NCI-H187 (cell line): ENCODE measurements around the gene ADAT2.

ENCODE experiments used
- DNase-seq, 2 experiments: peaks; one replicate each; lab custom pipeline; 2025; lab: John Stamatoyannopoulos, UW

Gene ADAT2

DNA sequence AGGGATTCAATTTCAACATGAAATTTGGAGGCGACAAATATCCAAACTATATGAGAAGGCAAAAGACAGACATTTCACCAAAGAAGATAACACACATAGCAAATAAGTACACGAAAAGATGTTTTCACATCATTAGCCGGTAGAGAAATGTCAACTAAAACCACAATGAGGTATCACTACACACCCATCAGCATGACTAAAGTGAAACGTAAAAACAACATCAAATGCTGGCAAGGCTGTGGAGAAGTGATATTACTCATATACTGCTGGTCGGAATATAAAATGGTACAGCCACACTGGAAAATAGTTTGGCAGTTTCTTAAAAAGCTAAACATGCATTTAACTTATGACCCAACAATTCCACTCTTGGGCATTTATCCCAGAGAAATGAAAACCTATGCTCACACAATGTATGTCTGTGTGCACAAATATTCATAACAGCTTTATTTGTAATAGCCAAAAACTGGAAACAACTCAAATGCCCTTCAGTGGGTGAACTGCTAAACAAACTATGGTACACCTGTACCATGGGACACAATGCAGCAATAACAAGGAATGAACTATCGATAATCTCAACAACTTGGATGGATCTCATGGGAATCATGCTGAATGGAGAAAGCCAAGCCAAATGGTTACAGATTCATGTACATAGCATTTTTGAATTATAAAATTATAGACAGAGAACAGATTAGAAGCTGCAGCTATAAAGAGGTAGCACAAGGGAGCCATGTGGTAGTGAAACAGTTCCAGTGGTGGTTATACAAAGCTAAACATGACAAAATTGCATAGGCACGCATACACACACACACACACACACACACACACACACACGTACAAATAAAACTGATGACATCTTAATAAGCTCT, 8.6 kb downstream of the ADAT2 start:
- no peak for DNase-seq

DNA sequence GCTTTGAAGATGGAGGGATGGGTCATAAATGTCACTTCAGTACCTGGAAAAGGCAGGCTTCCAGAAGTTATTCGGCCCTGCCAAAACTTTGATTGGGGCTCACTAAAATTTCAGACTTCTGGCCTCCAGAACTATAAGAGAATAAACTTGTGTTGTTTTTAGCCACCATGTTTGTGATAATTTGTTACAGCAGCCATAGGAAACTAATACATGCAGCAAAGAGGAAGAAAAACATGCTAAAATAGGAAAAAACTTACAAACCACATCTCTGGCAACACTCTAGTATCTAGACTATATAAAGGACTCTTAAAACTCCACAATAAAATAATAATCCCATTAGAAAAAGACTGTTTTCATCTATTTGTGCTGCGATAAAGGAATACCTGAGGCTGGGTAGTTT, 9.5 kb downstream of the ADAT2 start:
- DNase-seq, result no peak

DNA sequence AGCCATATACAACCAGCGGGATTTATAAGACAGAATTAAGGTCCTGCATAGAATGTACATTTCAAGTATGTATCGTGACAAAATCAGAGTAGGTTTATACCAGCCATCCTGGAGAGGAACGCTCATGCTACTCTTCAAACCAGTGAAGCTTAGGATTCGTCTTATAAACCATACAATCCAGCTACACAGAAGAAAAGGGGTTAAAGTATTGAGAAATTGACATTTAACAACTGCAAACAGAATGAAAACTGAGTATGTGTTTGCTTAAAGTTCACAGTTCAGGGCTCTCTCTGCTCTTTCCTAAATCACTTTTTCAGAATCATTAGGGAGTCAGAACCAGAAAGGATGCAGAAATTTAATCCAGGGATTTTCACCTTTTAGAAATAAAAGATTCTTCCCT, 17.9 kb downstream of the ADAT2 start:
- no peak for DNase-seq

DNA sequence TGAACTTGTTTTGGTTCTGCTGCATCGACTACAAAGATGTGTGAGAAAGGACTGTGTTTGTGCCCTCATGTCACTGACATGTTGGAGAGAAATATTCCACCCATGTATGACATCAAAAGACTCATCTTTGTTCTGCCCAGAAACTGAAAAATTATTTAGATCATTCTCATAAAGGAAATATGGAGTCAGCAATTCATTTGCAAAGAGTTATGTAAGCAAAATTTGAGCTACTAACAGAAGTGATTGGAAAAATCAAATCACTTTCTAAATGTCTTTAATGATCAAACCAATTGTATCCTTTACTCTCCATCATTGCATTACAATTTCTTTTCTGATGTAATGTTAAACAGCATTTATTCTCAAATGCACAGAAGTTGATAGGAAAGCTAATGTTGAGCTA, 19.3 kb downstream of the ADAT2 start:
- no peak for DNase-seq

DNA sequence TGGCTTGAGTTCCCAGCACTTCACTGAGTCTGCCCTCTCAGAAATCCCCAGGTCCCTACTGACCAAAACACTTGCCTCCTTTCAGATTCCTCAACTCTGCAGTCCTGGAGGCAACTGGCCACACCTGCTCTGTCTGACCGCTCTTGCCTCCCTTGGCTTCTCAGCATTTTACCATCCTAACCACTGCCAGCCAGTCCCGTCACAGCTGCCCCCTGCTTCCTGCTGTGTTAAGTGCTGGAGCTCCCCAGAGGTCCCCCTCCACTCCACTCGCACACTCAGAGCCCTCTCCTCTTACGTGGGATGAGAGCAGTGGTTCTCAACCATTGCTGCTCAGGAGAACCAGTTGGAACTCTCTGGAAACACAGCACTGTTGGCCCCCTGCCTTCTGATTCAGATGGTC, 20.5 kb downstream of the ADAT2 start:
- DNase-seq, result no peak

DNA sequence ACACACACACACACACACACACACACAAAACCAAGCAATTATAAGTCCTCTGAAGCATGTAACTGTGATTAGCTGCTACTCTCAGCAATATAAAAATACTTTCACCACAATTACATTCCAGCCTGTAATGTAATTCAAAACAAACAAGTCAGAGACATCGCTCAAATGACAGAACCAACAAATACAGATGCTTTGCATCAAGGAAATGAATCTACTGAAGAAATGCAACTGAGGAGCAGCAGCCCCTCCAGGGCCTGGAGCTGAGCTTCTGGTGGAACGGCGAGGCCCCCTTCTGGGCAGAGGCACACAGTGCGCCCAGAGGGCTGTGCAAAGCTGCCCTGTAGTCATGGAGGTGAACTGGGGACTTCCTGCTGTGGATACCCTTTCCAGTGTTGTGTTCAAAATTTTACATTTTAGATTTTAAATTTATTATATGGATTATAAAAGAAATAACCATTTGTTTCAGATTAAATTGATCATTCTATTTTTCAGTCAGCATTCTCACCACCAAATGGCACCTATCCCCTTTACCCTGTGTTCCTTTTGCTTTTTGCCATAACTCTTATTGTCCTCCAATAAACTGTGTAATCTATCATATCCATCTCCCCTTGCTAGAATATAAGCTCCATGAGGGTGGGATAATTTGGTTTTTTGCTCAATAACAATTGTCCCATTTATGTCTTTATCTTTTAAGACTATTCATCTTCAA, 23.2 kb downstream of the ADAT2 start:
- DNase-seq, result peak in 1 of 2 experiments; percentile 20

DNA sequence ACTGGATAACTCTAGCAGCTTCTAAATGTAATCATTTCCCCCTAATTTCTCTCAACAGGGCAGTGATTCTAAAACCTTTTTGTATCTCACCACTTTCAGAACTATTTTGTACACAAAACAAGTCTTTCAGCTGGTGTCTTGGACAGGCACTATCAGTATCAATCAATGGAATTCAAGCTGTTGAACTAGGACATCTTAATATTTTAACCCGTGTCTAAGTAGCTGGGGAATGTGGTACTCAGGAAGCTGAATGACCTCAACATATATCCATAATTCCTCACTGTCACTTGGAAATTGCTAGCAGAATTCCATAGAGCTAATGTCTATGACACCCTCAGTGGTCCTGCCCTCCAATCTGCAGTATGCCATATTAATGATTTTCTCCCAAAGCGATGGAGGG, 24.5 kb downstream of the ADAT2 start:
- DNase-seq, result no peak

DNA sequence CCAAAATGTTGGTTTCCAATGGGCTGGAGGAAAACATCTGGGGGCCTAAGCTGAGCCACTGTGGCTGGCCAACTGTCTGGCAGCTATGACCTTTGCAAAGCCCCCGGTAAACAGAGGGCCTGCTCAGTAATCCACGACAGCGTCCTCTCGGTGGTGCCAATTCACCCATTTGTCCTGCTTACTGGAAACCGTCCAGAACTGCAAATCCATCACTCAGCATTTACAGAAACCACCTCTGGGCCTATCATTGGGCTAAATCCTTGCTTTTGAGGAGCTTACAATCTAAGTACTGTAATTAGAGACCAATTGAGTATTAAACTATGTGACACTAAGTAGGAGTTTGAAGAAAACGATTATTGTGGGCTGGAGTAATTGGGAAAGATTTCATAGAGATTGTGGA, 31.0 kb downstream of the ADAT2 start:
- DNase-seq, result no peak

DNA sequence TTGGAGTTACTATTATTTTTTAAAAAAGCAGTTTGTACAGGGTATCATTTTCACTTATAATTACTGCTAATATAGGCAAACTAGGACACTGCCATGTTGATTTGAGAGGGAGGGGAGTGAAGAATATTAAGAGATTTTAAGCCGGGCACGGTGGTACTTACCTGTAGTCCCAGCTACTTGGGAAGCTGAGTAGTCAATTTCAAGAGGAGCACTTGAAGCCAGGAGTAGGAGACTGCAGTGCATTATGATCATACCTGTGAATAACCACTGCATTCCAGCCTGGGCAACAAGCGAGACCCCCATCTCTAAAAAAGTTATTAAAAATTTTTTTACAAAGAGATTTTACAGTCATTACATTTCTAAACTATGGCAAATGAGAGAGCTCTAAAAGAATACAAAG, 35.7 kb downstream of the ADAT2 start:
- DNase-seq, result no peak

DNA sequence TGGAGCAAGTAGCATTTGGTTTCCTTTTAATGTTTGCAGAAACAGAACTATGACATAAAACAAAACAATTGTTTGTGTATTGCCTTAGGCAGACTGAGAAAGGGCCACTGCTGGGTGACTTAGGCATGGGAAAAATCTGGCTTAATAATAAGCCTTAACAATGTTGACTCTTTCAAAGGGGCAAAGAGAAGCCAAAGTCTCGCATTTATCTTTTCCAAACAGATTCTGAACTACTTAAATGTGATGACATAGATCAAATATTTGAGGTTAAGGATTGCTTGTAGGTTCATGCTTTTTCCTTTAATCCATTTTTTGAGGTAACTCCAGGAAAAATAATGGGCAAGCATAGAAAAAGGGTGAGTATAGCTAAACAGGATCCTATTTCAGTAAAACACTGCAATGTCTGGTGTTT, 39.6 kb downstream of the ADAT2 start:
- no peak for DNase-seq

DNA sequence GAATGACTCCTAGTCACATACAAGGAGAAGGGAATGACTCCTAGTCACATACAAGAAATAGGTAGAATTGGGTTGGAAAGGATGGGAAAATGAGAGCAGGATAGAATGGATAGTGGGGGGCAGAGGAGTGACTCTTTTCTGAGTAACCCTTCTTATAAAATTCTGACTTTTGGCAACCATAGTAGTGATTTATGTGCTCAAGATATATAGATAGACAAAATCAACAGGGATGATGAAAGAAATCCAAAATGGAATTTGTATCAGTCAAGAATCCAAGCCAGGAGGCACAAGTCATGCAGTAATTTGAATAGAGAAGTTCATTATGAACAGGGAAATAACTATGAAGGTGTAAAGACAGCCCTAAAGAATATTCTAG, 41.7 kb downstream of the ADAT2 start:
- DNase-seq, result no peak

DNA sequence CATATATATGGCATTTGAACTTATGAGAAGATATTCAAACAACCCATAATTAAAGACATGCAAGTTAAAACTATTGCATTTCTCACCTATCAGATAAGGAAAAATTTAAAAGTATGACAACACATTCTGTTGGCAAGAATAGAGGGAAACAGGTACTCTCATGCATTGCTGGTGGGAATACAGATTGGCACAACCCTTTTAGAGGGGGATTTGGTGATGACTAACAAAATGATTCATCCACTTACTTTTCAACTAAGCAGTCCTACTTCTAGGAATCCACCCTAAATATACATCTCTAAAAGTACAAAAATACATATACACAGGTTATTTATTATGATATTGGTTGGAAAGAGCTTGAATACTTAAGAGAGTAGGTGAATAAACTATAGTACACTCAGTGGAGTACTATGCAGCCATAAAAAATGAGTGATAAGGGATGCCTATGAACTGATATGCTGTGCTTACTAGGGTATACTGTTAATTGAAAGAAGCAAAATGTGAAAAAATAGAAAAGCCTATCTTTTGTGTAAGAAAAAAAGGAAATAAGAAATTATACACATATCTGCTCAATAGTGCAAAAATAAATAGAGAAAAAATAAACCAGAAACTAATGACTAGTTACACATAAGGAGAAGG, 42.2 kb downstream of the ADAT2 start:
- no peak for DNase-seq

DNA sequence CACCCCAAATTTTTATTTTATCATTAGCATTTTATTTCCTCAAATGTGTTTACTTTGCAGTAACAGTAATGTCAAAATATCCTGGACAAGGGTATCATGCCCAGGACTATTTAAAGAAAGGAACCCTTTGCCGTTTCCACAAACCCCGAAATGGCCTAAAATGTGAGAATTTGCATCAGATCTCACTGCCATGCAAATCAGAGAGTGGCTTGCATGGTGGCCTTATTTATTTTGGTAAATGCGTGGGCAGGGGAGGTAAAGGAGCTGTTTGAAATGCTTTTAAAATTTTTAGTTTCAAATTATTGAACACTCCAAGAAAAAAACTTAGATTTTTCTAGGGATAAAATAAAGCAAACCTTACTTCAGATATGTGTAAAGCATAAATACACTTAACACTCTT, 43.8 kb downstream of the ADAT2 start:
- DNase-seq, result no peak

DNA sequence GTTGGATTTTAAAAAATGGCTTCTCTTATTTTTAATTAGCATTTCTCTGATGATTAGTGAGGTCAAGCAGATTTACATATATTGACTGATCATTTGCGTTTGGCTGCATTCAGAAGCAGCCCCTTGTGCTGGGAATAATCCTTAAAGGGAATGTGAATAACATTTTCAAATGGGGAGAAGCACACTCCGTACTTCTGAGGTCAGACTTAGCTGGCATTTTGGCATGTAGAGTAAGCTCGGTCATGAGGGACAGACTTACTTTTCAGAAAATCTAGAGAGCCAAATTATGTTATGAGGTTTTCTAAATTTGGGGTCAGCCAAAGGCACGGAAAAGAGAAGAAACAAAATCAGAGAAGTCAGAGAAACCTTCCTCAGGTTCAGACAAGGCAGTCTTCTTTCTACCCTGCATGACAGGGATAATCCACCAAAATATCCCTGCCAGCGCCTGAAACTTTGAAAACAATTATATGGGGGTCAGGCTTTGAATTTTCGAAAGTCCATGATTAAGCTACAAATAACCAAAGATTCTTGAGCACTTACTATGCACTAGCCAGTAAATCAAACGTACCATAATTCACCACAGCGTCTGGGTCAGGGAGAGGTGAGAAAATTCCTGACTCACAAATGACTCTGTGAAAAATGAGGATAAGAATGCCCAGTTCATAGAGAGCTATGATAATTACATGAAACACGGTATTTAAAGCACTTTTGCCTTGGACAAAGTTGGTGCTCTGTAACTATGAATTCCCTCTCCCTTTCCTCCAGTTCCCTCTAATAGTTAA, 44.9 kb downstream of the ADAT2 start:
- no peak for DNase-seq

DNA sequence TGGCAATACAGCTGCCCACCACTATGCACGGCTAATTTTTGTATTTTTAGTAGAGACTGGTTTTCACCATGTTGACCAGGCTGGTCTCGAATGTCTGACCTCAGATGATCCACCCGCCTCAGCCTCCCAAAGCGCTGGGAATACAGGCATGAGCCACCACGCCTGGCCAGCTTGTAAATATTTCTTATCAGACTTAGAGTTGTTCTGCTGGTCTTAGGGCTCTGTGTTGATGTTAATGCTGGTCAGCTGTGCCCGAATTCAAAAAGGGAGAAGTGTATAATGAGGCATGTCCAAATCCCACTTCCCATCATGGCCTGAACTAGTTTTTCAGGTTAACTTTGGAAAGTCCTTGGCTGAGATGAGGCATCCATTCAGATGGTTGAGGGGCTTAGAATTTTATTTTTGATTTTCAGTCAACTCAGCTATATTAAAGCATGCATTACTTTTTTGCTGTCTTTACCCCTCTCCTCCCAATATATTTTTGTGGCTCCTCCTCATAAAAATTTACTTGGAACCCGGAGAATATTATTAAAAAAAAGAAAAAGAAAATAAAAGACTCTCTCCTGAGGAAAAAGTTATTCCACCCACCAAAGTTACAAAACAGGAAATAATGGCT, 47.7 kb downstream of the ADAT2 start:
- no peak for DNase-seq

DNA sequence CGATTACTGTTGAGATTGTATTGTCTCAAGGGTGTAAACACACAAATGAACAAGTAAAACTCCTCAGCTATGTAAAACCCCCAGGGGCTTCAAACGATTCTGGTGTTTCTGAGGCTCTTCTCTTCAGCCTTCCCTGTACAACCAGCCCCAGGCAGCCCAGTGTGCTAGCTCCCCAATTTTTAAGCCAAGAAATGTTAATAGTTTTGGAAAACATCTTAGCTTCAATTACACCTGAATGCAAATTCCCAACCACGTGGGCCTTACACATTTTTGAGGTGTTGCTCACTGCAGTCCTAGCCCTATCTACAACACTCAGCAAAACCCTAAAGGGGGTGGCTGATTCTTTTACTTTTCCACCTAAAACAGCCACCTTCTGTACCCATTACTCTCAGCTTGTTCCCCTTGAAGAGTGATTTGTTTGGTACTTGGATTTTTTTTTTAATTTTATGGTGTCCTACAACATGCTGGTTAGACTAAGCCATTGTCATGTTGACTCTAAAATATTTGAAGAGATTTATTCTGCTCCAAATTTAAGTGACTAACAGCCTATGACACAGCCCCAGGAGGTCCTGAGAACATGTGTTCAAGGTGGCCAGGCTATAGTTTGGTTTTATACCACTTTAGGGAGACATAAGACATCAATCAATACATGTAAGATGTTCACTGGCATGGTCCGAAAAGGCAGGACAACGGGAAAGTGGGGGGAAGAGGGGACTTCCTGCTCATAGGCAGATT, 48.7 kb downstream of the ADAT2 start:
- DNase-seq, result no peak

DNA sequence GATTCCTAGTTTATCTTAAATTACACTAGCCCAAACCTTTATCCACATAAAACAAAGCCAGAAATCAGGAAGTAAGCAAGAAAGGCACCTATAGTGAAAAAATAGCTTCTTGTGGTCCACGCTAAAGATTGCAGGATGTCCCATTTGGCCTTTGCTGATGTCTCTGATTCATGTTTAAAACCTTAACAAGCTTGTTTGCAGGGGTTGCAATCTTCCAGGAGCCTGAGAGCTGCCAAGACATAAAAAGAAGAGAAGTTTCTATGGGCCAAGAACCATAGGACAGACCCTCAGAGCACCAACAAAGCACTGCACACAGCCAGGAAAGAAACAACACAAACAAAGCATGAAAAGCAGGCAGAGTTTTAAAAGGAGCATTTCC, 49.4 kb downstream of the ADAT2 start:
- DNase-seq, result no peak

DNA sequence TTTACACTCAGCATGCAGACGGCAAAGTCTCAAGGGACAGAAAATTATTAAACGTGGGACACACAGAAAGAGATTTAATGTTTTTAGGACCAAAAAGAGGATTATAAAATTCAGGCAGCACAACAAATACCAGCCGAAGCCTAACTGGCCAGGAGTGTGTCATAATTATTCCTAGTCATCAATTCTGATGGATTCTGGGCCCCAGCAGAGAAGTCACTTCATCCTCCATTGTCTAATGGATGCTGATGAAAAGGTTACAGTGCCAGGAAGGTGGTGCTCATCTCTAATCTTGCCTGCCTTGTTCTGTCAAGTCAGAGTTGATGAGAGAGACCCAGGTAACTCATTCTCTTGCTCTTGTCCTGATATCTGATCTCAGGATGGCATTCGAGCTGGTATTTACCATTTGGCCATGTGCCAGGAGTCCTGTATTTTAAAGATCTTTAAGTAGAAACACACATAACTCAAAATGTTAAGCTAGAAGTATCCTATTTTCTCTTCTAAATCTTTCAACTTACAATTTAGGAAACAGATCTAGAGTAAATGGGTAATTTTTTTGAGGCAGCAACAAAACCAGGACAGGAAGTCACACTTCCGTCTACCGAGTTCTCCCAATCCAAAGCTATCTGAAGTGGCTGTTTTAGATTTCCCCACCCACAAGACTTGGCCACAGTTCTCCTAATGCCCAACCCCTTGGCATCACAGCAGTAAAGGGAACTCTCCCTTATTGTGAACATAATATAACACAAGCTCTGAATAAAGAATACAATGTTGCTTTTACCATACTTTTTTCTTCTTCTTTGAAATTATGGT, 50.0 kb downstream of the ADAT2 start:
- no peak for DNase-seq

DNA sequence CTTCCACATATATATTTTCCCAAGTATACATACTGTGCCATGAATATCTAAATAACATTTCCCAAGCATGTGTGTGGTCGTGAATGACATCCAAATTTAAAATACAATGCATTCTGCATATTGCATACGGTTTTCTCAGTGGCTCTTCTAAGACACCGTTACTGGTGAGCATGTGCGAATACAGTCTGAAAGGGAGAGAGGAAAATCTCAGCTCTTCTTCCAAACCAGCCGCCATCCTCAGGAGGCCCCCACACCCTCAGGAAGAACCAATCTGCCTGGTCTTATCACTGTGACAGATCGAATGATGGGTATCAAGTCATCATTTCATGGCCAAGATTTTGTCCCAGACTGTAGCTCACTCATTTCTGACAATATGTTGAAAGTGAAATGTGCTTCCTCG, 50.7 kb downstream of the ADAT2 start:
- DNase-seq, result no peak

DNA sequence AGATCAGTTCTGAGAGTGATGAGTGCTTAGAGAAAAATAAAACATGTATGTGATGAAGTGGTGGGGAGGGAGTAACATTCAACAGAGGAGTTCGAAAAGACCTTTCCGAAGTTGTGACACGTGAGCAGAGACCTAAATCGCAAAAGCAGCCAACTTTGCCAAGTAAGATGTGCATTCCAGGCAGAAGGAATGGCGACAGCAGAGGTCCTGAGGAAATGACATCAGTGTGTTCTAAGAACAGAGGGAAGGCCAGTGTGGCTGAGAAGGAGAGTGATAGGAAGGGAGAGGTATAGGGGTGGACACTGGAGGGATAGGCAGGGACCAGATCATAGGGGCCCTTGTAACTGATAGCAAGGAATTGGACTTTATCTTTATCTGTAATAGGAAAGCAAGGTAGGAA, 51.3 kb downstream of the ADAT2 start:
- no peak for DNase-seq
